ENCODE results near the gene ZBTB37. TPM values are rescaled to one million over a fixed set of nuclear protein-coding genes. Genes with fewer than 3 reads are reported as not detected.
"Not testable (repeated sequence)": the region's sequence is repeated elsewhere in the genome, so short reads cannot be mapped to it uniquely, and the experiment has no call there.

The ZBTB37 gene
- total RNA-seq, 1 experiment from 2014 or later = 2.6 TPM

DNA sequence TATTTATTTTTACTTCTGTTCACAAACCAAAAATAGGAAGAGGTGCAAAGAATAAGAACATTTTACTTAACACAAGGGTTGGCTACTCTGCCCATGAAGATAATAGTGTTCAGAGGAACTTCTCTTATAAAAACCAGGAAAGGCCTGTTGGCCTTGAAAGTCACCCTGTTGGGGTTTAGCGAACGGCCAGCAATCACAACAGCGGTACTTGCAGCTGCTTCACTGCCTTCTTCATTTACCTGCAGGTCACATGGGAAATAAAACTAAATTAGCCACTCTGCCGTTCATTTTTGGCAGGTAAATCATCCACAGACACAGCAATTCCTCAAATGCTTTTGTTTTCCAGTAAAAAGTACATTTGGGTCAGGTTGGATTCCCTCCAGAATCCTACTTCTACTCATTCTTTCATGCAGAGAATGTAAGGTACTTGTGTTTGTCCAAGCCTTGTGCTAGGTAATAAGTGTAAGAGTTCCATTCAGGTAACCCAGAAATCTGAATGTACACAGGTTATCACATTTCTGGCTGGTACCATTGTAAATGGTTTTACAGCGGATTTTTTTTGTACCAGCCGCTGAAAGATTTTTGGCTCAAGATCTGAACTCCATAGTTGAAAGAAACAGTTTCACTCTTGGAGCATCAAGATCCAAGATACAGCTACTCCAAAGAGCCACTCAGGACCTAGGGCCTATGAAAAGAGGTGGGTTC is 35.8 kb downstream of the ZBTB37 start:
- no peak for DNase-seq (ENCODE audit: low spot score)

DNA sequence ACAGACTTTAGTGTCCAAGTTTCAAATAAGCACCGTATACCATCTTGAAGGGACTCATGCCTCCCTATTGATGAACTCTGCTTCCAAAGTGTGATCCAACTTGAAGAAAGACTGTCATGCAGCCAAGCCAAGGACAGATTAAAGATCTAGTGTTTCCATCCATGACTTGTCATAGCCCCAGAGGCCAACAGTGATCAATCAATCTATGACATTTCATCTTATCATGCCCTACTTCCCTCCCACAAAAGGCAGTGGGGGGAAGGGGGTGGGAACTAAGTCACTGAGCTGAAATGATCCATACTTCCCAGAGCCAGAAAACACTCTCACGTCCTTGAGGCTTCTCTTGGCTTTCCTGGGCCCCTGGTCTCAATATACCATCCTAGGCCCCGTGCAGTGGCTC is 44.9 kb downstream of the ZBTB37 start:
- no peak for DNase-seq (ENCODE audit: low spot score)

DNA sequence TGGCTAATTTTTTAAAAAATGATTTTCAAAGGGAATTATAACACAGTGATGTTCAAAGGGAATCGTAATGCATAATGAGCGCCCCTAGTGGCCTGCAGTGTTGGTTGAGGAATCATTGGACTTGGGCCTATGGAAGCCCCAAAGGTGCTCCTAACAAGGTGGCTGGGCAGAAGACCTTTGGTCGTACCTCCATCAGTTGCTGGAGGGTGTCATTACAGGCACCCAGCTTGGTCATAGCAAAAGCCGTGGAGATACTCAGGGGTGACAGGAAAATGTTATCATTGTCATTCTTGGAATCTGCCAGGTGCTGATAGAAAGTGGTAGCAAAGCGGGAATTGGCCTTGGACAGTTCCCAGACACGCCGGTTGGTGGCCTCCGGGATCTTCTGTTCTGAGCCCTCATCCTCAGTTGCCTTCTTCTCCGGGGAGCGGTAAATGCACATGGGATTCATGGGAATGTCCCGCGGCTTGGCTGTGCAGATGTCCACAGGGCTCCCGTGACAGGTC is 46.2 kb downstream of the ZBTB37 start:
- DNase-seq (ENCODE audit: low spot score) = peak; percentile 73

DNA sequence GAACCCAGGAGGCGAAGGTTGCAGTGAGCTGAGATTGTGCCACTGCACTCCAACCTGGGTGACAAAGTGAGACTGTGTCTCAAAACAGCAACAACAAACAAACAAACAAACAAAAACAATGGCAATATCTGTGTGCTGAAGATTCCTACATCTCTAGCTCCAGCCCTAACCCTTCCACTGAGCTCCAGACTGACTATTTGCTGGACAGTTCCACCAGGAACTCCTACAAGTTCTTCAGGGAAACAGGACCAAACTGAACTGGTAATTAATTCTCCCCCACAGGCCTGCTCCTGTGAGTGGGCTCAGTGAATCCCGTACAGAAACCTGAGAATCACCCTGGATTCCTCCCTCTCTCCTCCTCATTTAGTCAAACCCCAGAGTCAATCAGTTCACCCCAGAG is 47.4 kb downstream of the ZBTB37 start:
- no peak for DNase-seq (ENCODE audit: low spot score)

DNA sequence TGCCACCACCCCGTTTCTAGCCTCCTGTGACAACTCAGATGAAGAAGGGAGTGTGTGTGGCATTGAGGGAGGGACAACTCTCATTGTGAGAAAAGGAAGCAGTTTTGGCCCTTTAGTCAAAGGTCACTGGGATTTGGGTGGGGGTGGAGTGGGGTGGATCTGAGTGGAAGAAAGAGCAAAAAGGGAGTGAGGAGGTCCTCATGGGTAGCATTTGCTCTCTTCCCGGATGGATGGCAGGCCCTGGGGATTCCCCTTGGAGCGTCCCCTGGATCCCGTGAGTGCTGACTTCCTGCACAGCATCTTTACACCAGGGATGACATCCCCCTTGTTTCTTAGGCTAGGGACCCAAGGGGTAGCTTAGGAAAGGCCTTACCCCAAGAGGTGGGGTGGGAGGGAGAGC is 48.5 kb downstream of the ZBTB37 start:
- no peak for DNase-seq (ENCODE audit: low spot score)

DNA sequence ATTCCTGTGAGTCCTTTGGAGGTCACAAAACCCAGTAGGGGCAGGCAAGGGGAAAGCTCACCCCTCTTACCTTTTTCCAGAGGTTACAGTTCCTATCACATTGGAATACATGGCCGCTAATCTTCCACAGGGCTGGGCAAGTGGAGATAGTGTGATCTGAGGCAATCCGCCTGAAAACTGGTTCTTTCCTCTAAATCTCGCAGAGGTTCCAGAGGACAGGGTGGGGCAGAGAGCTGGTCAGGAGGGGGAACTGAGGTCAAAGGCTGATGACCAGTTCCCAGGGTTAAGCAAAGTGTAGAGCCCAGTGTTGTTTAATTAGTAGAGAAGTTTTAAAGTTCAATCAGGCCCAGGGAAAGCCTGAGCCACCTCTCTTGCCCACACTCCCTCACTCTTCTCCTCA is 49.0 kb downstream of the ZBTB37 start, which contains the start of gene SERPINC1:
TSS of gene SERPINC1 (minus strand) at position 179 of the 400 bp plus-strand sequence. CDS start at position 111, 68 bp downstream.
- DNase-seq (ENCODE audit: low spot score) = no peak

DNA sequence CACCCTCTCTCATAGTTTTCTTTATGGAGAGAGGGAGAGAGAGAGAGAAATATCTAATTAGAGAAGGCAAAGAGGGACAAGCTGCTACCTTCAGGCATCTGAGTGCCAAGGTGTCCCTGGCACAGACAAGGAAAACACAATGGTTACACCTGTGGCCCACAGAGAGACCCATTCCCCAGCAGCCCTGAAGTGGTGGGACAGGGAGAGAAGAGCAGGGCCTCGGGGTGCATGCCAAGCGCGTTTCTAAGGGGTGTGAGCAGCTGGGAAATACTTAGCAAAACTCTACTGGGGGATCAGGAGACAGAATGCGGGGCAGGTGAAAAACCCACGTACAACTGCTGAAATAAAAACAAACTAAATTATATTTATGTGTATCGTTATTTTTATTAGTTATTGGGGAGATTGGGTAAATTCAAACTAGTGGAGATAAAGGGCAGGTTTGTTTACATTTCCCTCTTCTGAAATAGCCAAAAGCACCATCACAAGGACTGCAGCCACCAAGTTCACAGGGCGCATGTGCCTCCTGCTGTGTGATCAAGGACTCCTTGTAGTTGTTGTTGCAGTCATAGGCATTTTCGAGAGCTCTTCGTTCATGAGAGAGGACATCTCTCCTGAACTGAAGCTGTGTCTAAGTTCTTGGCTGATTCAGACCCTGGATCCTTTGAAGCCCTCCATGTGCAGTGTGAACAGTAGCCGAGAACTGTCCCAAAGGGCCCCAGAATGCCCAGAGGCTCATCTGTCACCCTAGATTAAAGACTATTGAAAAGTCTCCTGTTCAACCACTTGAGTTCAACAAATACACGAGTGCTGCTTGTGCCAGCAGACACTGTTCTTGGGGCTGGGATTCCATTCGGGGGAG is 49.7 kb downstream of the ZBTB37 start:
- no peak for DNase-seq (ENCODE audit: low spot score)

DNA sequence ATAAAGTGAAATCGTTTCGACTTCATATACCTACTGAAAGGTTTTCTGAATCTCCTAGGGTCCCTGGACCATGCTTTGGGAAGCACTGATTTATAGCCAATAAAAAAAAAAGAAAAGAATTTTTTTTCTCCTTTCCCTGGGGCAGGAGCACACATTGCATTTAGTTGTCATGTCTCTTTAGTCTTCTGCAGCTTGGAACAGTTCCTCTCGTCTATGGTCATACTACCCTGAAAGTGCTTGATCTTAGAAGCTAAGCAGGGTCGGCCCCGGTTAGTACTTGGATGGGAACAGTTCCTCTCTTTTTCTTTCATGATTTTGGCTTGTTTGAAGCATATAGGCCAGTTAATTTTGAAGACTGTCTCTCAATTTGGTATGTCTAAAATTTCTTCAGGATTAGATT is 52.7 kb downstream of the ZBTB37 start:
- no peak for DNase-seq (ENCODE audit: low spot score)

DNA sequence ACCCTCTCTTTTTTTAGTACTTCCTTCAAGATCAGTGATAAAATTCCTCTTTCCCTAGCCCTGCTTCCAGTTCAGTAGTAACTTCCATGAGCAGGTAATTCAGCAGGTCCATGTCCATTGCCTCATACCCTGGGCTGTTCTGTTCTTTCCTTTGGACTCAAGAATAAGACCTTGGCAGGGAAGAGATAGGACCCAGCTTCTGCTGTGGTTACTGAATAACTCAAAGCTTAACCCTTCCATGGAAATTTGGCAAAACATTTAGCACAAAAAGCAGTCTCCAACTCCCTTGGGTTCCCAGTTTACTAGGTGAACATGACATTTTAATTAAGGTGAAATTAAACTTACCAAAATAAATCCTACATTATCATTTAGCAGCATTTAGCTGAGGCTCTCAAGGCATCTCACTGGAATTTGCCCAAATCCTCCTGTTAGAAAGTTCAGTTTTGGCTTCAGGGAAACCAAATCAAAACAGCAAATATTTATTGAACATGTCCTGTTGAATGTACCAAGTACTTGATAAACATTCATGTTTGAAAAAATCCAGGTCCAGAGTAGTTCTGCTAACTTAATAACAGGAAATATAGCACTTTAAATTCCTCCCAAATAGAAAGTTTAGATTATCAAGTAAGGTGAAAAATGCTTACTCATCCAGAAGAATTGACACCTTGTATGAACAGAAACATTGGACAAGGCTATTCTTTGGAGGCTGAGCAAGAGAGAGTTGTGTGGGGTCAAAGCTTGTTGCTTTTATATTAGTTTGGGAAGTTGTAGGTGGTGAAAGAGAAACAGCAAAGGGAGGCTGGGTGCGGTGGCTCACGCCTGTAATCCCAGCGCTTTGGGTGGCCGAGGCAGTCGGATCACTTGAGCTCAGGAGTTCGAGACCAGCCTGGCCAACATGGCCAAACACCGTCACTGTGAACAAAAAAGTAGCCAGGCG is 57.4 kb downstream of the ZBTB37 start:
- no peak for DNase-seq (ENCODE audit: low spot score)

DNA sequence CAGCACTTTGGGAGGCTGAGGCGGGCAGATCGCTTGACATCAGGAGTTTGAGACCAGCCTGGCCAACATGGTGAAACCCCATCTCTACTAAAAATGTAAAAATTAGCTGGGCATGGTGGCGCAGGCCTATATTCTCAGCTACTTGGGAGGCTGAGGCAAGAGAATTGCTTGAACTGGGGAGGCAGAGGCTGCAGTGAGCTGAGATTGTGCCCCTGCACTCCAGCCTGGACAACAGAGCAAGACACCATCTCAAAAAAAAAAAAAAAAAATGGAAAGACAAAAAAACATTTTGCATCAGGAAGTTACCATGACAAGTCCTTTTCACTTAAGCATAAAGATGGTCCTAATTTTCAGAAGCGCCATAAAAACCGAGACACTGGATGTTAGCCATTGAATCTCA is 62.4 kb downstream of the ZBTB37 start:
- not testable (repeated sequence) for DNase-seq (ENCODE audit: low spot score)

DNA sequence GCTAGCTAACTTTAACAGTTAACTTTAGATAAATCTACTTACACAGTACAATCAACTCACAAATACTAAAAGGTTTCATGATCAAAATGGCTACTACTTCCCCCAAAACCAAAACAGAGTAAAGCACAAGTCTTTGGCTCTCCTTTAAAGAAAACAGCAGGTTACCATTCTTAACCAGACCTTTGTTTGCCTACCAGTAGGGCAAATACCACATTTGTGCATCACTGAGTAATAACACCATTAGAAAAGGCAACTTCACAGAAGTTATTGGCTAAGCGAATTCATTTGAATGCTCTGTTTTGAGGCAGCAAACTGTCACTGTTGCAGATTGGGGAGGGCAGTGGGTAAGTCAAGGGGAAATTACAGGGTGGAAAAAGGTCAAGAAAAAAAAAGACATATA is 66.3 kb downstream of the ZBTB37 start:
- DNase-seq (ENCODE audit: low spot score) = no peak

DNA sequence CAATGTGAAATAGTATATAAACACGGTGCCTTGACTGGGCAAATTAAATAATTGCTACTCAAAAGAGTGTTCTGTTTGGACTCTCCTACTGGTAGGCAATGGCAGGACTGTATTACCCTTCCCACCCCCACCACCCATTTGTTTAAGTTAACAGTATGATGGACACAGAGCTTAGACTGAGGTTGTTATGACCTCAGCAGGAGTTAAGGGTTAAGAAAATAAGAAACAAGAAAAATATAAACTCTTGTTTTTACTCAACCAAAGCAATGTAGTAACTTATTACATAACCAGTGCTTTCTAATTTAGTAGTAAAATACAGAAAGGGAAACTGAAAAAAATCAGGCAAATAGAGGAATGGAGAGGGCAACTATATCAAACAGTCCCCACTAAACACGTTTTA is 68.9 kb downstream of the ZBTB37 start:
- DNase-seq (ENCODE audit: low spot score) = no peak

DNA sequence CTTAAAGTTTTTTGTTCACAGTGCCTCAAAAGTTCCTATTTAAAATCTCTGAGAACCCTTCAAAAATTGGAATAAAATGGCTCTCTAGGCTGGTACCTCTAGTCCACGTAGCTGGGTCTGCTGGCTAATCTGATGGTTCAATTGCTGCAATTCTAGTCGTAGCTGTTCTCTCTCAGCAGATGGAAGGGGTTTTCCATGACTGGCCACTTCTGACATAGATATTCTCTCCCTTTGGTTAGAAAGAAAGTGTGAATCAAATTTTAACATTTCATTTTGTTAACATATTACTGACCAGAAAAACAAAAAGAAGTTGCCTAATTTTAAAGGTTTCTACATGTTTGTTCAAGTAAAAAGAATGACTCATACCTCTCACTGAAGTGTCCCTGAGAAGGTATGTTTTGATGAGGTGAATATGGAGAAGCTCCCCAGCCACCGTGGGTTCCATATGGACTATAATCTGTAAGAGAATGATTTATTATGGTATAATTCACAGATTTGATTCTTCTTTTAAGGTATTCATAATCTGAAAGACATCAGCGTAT is 78.3 kb downstream of the ZBTB37 start:
- no peak for DNase-seq (ENCODE audit: low spot score)

DNA sequence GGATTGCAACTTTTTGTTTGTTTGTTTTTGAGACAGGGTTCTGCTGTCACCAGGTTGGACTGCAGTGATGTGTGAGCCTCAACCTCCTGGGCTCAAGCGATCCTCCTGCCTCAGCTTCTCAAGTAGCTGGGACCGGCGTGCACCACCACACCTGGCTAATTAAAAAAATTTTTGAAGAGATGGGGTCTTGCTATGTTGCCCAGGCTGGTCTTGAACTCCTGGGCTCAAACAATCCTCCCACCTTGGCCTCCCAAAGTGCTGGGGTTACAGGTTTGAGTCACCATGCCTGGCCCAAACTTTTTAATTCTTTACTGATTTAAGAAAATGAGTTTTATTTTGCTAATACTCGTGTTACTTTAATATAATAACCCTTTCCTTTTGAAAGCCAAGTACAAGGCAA is 80.4 kb downstream of the ZBTB37 start:
- DNase-seq (ENCODE audit: low spot score) = no peak

Small RNA genes within 50 kb of the gene (small RNA-seq; reads per million reads assigned to genes)
- 3.2 reads per million, percentile 76 among the genes with 10 or more reads in this experiment for gene RNA5SP67

Other genes with a start within 250 kb of the ZBTB37 start
- gene TEX50, start 233.0 kb upstream of the ZBTB37 start, total RNA-seq (2014; rRNA removed; shearing (Covaris generic)) = not detected in 2 replicates
- 0.47 and 0.58 TPM in 2 replicates for gene ANKRD45, start 198.5 kb upstream of the ZBTB37 start, total RNA-seq (2014; rRNA removed; shearing (Covaris generic))
- gene KLHL20, start 153.4 kb upstream of the ZBTB37 start, total RNA-seq (2014; rRNA removed; shearing (Covaris generic)) = 6.2 and 11.6 TPM in 2 replicates
- gene DARS2, start 43.7 kb upstream of the ZBTB37 start, total RNA-seq (2014; rRNA removed; shearing (Covaris generic)) = 11.1 and 14.5 TPM in 2 replicates
- gene CENPL, start 43.5 kb upstream of the ZBTB37 start, total RNA-seq (2014; rRNA removed; shearing (Covaris generic)) = 9.9 and 13.0 TPM in 2 replicates
- 283 TPM in 2 replicates for gene GAS5, start 391 bp upstream of the ZBTB37 start, total RNA-seq (2014; rRNA removed; shearing (Covaris generic))
- gene SERPINC1, start 48.9 kb downstream of the ZBTB37 start, total RNA-seq (2014; rRNA removed; shearing (Covaris generic)) = not detected in 2 replicates
- gene RC3H1, start 154.0 kb downstream of the ZBTB37 start, total RNA-seq (2014; rRNA removed; shearing (Covaris generic)) = 9.3 and 9.6 TPM in 2 replicates

Data from HT-29 (cell line).